Measurements from ENCODE around the gene ROR2.

DNA sequence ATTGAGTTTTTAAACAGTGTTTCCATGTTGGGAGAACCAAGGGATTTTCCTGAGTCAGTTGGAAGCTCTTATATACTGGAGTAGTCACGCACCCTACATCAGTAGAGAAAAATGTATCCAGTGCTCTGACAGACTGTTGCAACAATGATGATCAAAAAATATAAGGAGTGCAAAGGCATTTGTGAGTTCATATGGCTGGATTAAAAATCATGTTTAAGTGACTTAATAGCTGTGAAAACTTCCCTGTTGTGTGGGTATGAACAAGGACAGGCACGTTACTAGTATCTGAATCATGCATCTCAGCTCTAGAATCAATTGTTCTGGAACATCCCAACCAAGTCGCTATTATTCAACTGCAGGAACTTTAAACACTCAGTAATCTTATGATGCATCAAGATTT lies 229.7 kb downstream of the ROR2 start:
- no peak for TF ChIP-seq POLR2A (IDR thresholded peaks at IDR 0.05; ENCODE audit: low read length)
- TF ChIP-seq GATA1 (IDR thresholded peaks at IDR 0.05; ENCODE audit: low read depth, low read length): no peak
